GM11168 (cell line): Measurements from ENCODE around the gene NFATC1.

Experiments used
- in situ Hi-C: fragments of 300-500 bp; cut with MboI; formaldehyde crosslinking; loops from one replicate; pipeline ENCODE4 v1.12.0; 2022; ENCODE audit warnings: low sequenced_read_pairs; ENCODE audit not compliant: unreplicated experiment

The NFATC1 gene

GRCh38 chr18:79416022-79416676, 20.4 kb downstream of the NFATC1 start:
- in situ Hi-C loops, result no loop called here

- in situ Hi-C loops, result no loop called here
Observed at GRCh38 chr18:79416677-79417052, 20.9 kb downstream of the NFATC1 start.

- in situ Hi-C loops, result no loop called here
Observed at GRCh38 chr18:79418236-79418635, 22.5 kb downstream of the NFATC1 start.

GRCh38 chr18:79418642-79419041, 22.9 kb downstream of the NFATC1 start:
- in situ Hi-C loops, result no loop called here

GRCh38 chr18:79420033-79420745, 24.5 kb downstream of the NFATC1 start:
- in situ Hi-C loops, result no loop called here

- in situ Hi-C loops, result no loop called here
Observed at GRCh38 chr18:79421275-79421857, 25.6 kb downstream of the NFATC1 start.

GRCh38 chr18:79422022-79422782, 26.5 kb downstream of the NFATC1 start:
- in situ Hi-C loops, result no loop called here

GRCh38 chr18:79422783-79423165, 27.0 kb downstream of the NFATC1 start:
- in situ Hi-C loops, result no loop called here

GRCh38 chr18:79423211-79424007, 27.7 kb downstream of the NFATC1 start:
- in situ Hi-C loops, result no loop called here

- in situ Hi-C loops, result no loop called here
Observed at GRCh38 chr18:79424008-79424565, 28.4 kb downstream of the NFATC1 start.

GRCh38 chr18:79424880-79425568, 29.3 kb downstream of the NFATC1 start:
- in situ Hi-C loops, result no loop called here

- in situ Hi-C loops, result no loop called here
Observed at GRCh38 chr18:79425569-79425886, 29.8 kb downstream of the NFATC1 start.

- in situ Hi-C loops, result no loop called here
Observed at GRCh38 chr18:79426376-79427300, 30.9 kb downstream of the NFATC1 start.

- in situ Hi-C loops, result no loop called here
Observed at GRCh38 chr18:79427368-79428225, 31.9 kb downstream of the NFATC1 start.

GRCh38 chr18:79428287-79428686, 32.6 kb downstream of the NFATC1 start:
- in situ Hi-C loops, result no loop called here

GRCh38 chr18:79429381-79429780, 33.7 kb downstream of the NFATC1 start:
- in situ Hi-C loops, result no loop called here

GRCh38 chr18:79429785-79430281, 34.1 kb downstream of the NFATC1 start:
- in situ Hi-C loops, result no loop called here
